H1 (cell line): ENCODE data around the gene COA3. TPM values are rescaled to one million over a fixed set of nuclear protein-coding genes. Genes with fewer than 3 reads are reported as not detected.

Source experiments
- CEBPB ChIP-seq: IDR thresholded peaks from 2 replicates; pipeline ENCODE4 v1.6.1; 2012; ENCODE audit warnings: low read depth, low read length
- EGR1 ChIP-seq: IDR thresholded peaks from 2 replicates; pipeline ENCODE4 v1.6.1; 2011; ENCODE audit warnings: low read depth, low read length, borderline replicate concordance
- EP300 ChIP-seq, 2 experiments: IDR thresholded peaks; 1 replicate in 1 of 2; 2 replicates in 1 of 2; pipeline ENCODE4 v1.6.1; 2011 to 2012; ENCODE audit warnings: low read depth in 2 of 2, low read length in 2 of 2, mild to moderate bottlenecking in 2 of 2, borderline replicate concordance in 1 of 2, inconsistent platforms in 1 of 2, moderate library complexity in 1 of 2
- MAFK ChIP-seq: IDR thresholded peaks from 2 replicates; pipeline ENCODE4 v1.6.1; 2012; ENCODE audit warnings: low read depth, mild to moderate bottlenecking, improper control_type of control experiment, low read length
- NRF1 ChIP-seq: IDR thresholded peaks from 2 replicates; pipeline ENCODE4 v1.6.1; 2011; ENCODE audit warnings: mild to moderate bottlenecking, low read depth, low read length, improper control_type of control experiment
- RBBP5 ChIP-seq: IDR thresholded peaks from 2 replicates; pipeline ENCODE4 v1.7.1; 2012; ENCODE audit warnings: low read depth, mild to moderate bottlenecking, inconsistent platforms, low read length, moderate library complexity, borderline replicate concordance
- SAP30 ChIP-seq: fragments of 300-600 bp; sonication (generic); IDR thresholded peaks from 2 replicates; pipeline ENCODE4 v1.7.1; 2012; ENCODE audit warnings: low read length, moderate library complexity, mild to moderate bottlenecking, inconsistent platforms; ENCODE audit not compliant: insufficient read depth, insufficient replicate concordance
- SRF ChIP-seq: IDR thresholded peaks from 2 replicates; pipeline ENCODE4 v1.6.1; 2011; ENCODE audit warnings: mild to moderate bottlenecking, low read depth, low read length, moderate library complexity
- ZNF274 ChIP-seq: IDR thresholded peaks from 2 replicates; pipeline ENCODE4 v1.7.0; 2012; ENCODE audit warnings: low read length, borderline replicate concordance; ENCODE audit errors: extremely low read depth
- polyA plus RNA-seq, 7 experiments: library from polyadenylated mRNA; depleted of rRNA in 3 of 7; stranded (reverse) in 5 of 7; unstranded in 2 of 7; fragments of >200 nt in 5 of 7; fragments of 200-250 nt in 2 of 7; gene quantifications; 1 replicate in 5 of 7; 2 replicates in 1 of 7; 4 replicates in 1 of 7; pipeline versions ENCODE4 v1.2.1 to v1.2.3, GENCODE V29; 2011 to 2013; ENCODE audit warnings: missing spikeins in 2 of 7, mixed read lengths in 2 of 7
- total RNA-seq: library from RNA; stranded (reverse); fragmentation: NEBNext Ultra II Directional; extraction: Animal tissue kit (Norgen Biotek cat#: 25700); gene quantifications from 2 replicates; pipeline ENCODE4 v1.2.1, GENCODE V29; 2021
- TF ChIP-seq, protein P1 (sequence below): fragments of 300-600 bp; sonication (generic); IDR thresholded peaks from 2 replicates; pipeline ENCODE4 v1.7.1; 2012; ENCODE audit warnings: low read length, moderate library complexity, mild to moderate bottlenecking, inconsistent platforms; ENCODE audit not compliant: insufficient replicate concordance

COA3 gene
- total and polyA plus RNA-seq, 2 of the 8 experiments (the other 6 are each of a cell fraction or from before 2014, with no cell fraction given) = 68.4 to 143 TPM

DNA sequence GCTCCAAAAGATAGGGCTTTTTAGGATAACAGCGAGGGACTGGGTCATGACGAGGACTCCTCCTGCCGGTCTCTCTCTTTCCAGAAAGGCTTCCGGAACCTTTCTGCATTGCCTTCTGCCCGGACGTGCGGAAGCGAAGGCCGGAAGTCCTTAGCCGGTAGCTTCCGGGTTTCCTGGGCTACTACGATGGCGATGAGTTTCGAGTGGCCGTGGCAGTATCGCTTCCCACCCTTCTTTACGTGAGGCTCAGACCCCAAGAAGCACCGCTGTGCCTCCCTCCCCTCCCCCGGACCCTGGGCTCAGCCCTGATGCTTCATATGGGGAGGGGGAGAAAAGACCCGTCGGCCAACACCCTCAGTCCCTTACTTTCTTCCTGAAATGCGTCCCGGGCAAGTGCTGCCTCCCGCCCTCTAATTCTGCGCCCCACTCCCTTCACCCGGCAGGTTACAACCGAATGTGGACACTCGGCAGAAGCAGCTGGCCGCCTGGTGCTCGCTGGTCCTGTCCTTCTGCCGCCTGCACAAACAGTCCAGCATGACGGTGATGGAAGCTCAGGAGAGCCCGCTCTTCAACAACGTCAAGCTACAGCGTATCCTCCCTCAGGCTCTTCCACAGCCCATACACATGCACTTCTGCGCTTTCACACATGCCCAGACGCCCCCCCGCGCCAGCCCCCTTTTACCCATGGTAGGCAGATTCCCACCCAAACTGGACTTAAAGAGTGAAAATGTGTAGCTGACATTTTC, 25.0 kb downstream of the COA3 start, which contains the start of gene VPS25 (continued):
- TF ChIP-seq, protein P1, sequence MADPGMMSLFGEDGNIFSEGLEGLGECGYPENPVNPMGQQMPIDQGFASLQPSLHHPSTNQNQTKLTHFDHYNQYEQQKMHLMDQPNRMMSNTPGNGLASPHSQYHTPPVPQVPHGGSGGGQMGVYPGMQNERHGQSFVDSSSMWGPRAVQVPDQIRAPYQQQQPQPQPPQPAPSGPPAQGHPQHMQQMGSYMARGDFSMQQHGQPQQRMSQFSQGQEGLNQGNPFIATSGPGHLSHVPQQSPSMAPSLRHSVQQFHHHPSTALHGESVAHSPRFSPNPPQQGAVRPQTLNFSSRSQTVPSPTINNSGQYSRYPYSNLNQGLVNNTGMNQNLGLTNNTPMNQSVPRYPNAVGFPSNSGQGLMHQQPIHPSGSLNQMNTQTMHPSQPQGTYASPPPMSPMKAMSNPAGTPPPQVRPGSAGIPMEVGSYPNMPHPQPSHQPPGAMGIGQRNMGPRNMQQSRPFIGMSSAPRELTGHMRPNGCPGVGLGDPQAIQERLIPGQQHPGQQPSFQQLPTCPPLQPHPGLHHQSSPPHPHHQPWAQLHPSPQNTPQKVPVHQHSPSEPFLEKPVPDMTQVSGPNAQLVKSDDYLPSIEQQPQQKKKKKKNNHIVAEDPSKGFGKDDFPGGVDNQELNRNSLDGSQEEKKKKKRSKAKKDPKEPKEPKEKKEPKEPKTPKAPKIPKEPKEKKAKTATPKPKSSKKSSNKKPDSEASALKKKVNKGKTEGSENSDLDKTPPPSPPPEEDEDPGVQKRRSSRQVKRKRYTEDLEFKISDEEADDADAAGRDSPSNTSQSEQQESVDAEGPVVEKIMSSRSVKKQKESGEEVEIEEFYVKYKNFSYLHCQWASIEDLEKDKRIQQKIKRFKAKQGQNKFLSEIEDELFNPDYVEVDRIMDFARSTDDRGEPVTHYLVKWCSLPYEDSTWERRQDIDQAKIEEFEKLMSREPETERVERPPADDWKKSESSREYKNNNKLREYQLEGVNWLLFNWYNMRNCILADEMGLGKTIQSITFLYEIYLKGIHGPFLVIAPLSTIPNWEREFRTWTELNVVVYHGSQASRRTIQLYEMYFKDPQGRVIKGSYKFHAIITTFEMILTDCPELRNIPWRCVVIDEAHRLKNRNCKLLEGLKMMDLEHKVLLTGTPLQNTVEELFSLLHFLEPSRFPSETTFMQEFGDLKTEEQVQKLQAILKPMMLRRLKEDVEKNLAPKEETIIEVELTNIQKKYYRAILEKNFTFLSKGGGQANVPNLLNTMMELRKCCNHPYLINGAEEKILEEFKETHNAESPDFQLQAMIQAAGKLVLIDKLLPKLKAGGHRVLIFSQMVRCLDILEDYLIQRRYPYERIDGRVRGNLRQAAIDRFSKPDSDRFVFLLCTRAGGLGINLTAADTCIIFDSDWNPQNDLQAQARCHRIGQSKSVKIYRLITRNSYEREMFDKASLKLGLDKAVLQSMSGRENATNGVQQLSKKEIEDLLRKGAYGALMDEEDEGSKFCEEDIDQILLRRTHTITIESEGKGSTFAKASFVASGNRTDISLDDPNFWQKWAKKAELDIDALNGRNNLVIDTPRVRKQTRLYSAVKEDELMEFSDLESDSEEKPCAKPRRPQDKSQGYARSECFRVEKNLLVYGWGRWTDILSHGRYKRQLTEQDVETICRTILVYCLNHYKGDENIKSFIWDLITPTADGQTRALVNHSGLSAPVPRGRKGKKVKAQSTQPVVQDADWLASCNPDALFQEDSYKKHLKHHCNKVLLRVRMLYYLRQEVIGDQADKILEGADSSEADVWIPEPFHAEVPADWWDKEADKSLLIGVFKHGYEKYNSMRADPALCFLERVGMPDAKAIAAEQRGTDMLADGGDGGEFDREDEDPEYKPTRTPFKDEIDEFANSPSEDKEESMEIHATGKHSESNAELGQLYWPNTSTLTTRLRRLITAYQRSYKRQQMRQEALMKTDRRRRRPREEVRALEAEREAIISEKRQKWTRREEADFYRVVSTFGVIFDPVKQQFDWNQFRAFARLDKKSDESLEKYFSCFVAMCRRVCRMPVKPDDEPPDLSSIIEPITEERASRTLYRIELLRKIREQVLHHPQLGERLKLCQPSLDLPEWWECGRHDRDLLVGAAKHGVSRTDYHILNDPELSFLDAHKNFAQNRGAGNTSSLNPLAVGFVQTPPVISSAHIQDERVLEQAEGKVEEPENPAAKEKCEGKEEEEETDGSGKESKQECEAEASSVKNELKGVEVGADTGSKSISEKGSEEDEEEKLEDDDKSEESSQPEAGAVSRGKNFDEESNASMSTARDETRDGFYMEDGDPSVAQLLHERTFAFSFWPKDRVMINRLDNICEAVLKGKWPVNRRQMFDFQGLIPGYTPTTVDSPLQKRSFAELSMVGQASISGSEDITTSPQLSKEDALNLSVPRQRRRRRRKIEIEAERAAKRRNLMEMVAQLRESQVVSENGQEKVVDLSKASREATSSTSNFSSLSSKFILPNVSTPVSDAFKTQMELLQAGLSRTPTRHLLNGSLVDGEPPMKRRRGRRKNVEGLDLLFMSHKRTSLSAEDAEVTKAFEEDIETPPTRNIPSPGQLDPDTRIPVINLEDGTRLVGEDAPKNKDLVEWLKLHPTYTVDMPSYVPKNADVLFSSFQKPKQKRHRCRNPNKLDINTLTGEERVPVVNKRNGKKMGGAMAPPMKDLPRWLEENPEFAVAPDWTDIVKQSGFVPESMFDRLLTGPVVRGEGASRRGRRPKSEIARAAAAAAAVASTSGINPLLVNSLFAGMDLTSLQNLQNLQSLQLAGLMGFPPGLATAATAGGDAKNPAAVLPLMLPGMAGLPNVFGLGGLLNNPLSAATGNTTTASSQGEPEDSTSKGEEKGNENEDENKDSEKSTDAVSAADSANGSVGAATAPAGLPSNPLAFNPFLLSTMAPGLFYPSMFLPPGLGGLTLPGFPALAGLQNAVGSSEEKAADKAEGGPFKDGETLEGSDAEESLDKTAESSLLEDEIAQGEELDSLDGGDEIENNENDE = no peak
- TF ChIP-seq EGR1 (no peak; the same call in 1 of the 2 replicates), RBBP5 (peak; percentile 82; the same call in 1 of the 2 replicates), NRF1 (no peak), SRF (peak; percentile 56; the same call in 1 of the 2 replicates), ZNF274 (no peak), EP300 (IDR thresholded peaks at IDR 0.05; ENCODE audit: borderline replicate concordance in 1 of 2, low read depth in 2 of 2, low read length in 2 of 2) (peak in 1 of 2 experiments; percentile 69; a peak in 1 of 3 replicates), MAFK (no peak), SAP30 (peak; percentile 28), CEBPB (no peak)
